ENCODE data around the gene TMED10.

- no peak for TF ChIP-seq CTCF (IDR thresholded peaks at IDR 0.05)
- TF ChIP-seq EZH2 (IDR thresholded peaks at IDR 0.05) = no peak
These were observed 11.7 kb upstream of the TMED10 start for GRCh38 chr14:75188086-75188485.

Data from neural progenitor cell (in vitro differentiated cells).